ENCODE measurements around the gene PARD3B.

GRCh38 chr2:204876311-204876710 lies 331.0 kb downstream of the PARD3B start:
- TF ChIP-seq MEF2A (IDR thresholded peaks at IDR 0.05; ENCODE audit: insufficient read depth, low read depth, low read length) (no peak), TAF1 (IDR thresholded peaks at IDR 0.05; ENCODE audit: borderline replicate concordance, low read depth, low read length) (no peak), CTCF (IDR thresholded peaks at IDR 0.05 in 2 of 3, conservative IDR thresholded peaks at IDR 0.05 in 1 of 3; ENCODE audit: control insufficient read depth in 2 of 3, extremely low read depth in 1 of 3, insufficient read depth in 1 of 3, low read depth in 3 of 3, low read length in 3 of 3) (no peak), EZH2 (IDR thresholded peaks at IDR 0.05; ENCODE audit: borderline replicate concordance, control insufficient read depth, low read depth, low read length) (no peak)
